HG03354 (cell line): Measurements from ENCODE around the gene KIAA2012.

Source experiments
- ATAC-seq: cut with Tn5 transposase; IDR thresholded peaks from one replicate; pipeline ENCODE4 v1.9.1; 2021; ENCODE audit warnings: mild to moderate bottlenecking; ENCODE audit not compliant: unreplicated experiment, poor library complexity, severe bottlenecking

The KIAA2012 gene

DNA sequence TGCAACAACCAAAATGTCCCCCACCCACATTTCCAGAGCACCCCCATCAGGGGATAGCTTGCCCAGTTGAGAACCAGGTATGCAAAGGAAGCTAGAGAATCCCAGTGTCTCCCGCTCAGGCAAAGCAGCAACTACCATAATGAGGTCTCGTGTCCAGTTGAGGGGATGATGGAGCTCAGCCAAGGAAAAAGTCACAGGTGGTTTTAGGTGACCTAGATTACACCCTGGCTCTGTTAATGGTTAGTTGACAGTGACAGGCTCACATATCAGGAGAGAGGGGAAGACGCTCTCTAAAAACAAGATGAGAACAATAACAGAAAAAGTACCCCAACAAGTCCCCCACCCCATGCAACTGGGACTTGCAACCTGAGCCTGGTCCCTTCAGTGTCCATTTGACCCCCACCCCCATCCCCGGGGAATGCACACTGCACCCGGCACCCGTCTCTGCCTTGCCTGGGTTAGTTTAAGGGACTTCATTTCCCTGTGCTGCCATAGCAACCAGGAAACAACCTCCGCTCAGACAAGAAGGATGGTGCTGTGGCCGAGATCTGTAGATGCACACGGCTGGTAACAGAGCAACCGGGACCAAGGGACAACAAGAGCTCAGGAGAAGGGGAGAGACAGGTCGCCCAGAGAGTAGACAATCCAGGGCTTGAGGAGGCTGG, at the start of gene KIAA2012:
KIAA2012 (plus strand) TSS at position 519 of the 665 bp plus-strand sequence. CDS start 373 bp downstream, outside the sequence.
- ATAC-seq: no peak

- no peak for ATAC-seq
Measured at GRCh38 chr2:202023904-202024266, 49.2 kb upstream of the KIAA2012 start.

DNA sequence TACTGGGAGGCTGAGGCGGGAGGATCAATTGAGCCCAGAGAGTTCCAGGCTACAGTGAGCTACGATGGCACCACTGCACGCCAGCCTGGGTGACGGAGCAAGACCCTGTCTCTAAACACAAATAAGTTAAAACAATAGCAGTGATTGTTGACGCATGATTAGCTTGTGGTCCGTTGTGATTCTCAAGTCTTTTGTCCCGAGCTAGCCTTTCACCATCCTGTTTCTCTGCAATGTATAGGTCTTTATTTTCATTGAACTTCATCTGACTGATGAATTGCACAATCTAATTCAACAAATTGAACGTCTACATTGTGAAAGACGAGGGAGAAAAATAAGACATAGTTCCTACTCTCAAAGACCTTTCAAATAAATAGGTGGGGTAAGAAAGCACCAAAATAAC, 48.2 kb upstream of the KIAA2012 start:
- no peak for ATAC-seq

DNA sequence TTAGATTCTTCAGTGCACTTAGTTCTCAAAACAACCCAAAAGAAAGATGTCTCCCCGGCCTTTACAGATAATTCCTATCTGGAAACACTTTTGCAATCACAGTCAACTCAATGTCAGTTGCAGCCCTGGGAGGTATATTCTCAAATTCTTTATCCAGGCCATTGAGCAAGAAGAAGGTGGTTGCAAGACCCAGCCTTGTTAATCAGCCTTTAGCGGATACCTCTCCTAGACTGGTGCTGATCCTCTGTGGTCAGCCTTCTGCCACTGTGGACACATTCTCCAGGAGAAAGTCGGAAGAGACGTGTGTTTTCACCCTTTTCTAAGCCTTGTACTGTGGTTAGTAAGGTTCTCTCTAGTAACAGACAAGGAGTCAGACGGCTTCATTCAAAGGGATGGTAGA, 47.2 kb upstream of the KIAA2012 start:
- ATAC-seq: no peak

GRCh38 chr2:202026507-202026906, 46.5 kb upstream of the KIAA2012 start:
- no peak for ATAC-seq

DNA sequence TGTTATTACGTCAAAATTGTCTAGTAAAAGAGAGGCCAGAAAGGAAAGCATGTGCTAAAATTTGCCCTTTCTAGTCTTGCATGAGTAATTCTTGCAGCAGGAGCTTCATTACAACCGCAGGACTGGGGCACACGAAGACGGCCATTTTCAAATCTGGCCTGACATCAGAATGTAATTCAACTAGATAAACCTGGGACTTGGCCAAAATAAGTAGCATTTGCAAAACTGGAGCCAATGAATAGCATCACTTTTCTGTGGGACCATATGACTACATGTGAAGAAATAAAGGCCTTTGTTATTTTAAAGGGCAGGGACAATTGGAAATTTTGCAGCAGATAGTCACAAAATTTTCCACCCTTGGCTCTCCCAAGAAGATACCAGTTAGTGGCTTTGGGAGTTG, 42.4 kb upstream of the KIAA2012 start:
- no peak for ATAC-seq

DNA sequence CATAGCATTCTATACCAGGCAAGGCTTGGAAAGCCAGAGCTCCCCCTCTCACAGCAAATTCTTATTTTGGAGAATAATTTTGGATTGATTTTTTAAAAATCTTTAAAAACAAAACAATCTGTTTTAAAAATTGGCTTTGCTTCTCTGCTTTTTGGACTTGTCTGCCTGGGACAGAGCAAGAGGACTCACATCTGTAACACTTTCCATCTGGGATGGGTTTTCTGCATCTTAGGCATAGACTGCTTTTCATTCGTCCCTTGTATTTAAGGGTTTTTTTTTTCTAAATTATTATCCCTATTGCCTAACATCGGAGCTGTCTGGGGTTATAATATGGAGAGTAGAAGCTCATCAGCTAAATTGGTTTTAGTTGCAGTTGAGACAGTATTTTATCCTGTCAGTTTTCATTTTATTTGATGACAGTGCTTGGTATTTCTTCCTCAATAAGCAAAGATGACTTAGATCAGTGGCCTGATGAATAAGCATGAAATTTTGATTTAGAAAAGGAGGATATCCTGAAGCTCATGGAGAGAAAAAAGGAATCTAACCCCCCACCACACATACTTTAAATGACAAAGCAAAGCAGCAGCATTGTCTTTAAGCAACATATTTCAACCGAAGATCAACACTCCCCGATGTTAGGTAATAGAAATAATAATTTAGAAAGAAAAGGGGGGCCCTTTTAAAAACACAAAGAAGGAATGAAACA, 41.7 kb upstream of the KIAA2012 start:
- no peak for ATAC-seq

GRCh38 chr2:202032846-202033316, 40.2 kb upstream of the KIAA2012 start:
- peak; percentile 20 for ATAC-seq

DNA sequence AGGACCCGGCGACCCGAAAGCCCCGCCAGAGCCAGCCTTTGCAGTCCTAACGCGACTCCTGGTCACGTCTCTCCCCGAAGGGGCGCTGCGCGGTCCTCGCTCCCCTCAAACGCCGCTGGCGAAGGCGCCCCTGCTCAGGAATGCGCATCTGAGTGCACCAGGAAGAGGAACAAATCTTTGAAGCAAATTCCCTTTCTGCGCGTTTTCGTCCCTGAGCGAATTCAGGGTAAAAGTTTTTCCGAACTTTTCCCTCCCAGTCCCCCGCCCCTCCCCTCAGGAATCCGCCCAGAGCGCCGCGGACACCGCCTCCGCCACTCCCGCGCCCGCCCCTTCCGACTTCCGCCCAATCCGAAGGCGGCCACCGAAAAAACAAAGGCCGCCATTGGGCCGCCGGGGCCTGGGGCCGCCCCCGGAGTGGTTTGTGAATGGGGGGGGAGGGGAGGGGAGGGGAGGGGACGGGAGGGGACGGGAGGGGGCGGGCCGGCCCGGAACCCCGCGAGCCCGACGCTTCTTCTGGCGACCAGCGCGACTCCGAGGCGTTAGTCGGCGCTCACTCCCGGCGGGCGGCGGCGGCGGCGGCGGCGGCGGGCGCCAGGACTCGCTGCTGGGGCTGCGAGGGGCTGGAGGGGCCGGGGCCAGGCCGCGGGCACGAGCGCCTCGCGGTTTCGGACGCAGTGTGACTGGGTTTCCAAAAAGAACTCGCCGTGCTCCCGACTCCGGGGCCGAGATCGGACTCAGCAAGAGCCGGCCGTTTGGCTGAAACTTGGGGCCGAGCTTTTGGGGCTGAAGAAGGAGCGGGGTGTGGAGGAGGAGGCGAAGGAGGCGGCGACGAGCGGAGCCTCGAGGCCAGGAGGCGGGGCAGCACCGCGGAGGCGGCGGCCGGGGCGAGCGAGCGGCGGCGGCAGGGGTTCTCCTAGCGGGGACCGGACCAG, 39.5 kb upstream of the KIAA2012 start, which contains the start of gene FZD7:
FZD7 (plus strand) TSS at position 539 of the 932 bp plus-strand sequence. CDS start 793 bp downstream, outside the sequence.
- ATAC-seq: peak; percentile 83

DNA sequence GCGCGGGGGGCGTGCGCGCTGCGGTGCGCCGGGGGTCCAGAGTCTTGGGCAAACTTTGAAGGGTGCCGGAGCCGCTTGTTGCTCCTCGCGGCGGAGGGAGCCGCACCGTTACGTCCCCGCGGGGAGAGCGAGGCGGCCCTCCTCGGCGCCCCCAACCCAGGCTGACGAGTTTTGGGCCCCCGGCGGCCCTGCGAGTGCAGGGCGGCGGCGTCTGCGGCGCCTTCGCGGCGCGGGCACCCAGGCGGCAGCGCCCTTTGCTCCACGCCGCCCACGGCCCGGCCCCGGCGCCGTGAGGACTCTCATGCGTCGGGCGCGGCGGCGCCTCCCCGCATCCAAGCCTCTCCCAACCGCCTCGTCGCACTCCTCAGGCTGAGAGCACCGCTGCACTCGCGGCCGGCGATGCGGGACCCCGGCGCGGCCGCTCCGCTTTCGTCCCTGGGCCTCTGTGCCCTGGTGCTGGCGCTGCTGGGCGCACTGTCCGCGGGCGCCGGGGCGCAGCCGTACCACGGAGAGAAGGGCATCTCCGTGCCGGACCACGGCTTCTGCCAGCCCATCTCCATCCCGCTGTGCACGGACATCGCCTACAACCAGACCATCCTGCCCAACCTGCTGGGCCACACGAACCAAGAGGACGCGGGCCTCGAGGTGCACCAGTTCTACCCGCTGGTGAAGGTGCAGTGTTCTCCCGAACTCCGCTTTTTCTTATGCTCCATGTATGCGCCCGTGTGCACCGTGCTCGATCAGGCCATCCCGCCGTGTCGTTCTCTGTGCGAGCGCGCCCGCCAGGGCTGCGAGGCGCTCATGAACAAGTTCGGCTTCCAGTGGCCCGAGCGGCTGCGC, 38.6 kb upstream of the KIAA2012 start:
- peak; percentile 12 for ATAC-seq

DNA sequence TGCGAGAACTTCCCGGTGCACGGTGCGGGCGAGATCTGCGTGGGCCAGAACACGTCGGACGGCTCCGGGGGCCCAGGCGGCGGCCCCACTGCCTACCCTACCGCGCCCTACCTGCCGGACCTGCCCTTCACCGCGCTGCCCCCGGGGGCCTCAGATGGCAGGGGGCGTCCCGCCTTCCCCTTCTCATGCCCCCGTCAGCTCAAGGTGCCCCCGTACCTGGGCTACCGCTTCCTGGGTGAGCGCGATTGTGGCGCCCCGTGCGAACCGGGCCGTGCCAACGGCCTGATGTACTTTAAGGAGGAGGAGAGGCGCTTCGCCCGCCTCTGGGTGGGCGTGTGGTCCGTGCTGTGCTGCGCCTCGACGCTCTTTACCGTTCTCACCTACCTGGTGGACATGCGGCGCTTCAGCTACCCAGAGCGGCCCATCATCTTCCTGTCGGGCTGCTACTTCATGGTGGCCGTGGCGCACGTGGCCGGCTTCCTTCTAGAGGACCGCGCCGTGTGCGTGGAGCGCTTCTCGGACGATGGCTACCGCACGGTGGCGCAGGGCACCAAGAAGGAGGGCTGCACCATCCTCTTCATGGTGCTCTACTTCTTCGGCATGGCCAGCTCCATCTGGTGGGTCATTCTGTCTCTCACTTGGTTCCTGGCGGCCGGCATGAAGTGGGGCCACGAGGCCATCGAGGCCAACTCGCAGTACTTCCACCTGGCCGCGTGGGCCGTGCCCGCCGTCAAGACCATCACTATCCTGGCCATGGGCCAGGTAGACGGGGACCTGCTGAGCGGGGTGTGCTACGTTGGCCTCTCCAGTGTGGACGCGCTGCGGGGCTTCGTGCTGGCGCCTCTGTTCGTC, 37.7 kb upstream of the KIAA2012 start:
- no peak for ATAC-seq

GRCh38 chr2:202035941-202036372, 37.1 kb upstream of the KIAA2012 start:
- ATAC-seq: no peak

DNA sequence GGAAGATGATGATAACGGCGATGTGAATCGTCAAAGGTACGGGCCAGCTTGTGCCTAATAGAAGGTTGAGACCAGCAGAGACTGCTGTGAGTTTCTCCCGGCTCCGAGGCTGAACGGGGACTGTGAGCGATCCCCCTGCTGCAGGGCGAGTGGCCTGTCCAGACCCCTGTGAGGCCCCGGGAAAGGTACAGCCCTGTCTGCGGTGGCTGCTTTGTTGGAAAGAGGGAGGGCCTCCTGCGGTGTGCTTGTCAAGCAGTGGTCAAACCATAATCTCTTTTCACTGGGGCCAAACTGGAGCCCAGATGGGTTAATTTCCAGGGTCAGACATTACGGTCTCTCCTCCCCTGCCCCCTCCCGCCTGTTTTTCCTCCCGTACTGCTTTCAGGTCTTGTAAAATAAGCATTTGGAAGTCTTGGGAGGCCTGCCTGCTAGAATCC, 36.4 kb upstream of the KIAA2012 start:
- ATAC-seq: no peak

- ATAC-seq: no peak
Measured at GRCh38 chr2:202037086-202037485, 36.0 kb upstream of the KIAA2012 start.

GRCh38 chr2:202038471-202039277, 34.4 kb upstream of the KIAA2012 start:
- ATAC-seq: no peak

- no peak for ATAC-seq
Measured at GRCh38 chr2:202039278-202040078, 33.6 kb upstream of the KIAA2012 start.
